Measurements from ENCODE around the gene DMD. TPM values are rescaled to one million over a fixed set of nuclear protein-coding genes. Genes with fewer than 3 reads are reported as not detected.
A peak's percentile ranks its signal among the peaks of the same experiment; 100 is the strongest.

Gene DMD
- total and polyA plus RNA-seq, 4 donors, result 3.9 to 73.8 (median 11.2) TPM

- no peaks in the 10 kb centered on the region for H3K9me3 ChIP-seq (ENCODE audit: control insufficient read depth in 4 of 4, insufficient read depth in 3 of 4, low read length in 3 of 4)
- TF ChIP-seq CTCF (IDR thresholded peaks at IDR 0.05; ENCODE audit: control extremely low read depth, extremely low read depth), result no peak
- ATAC-seq (ENCODE audit: insufficient read depth, low FRiP score), result no peak
- H3K4me3 ChIP-seq, result no peak overlapping the region
- no peak for DNase-seq
- no peak overlapping the region for H3K9ac ChIP-seq (ENCODE audit: insufficient read depth in 1 of 2, low read length in 2 of 2)
- H3K36me3 ChIP-seq (ENCODE audit: control insufficient read depth in 4 of 4, insufficient read depth in 4 of 4, low read length in 4 of 4), result no peaks in the 10 kb centered on the region
- 82 to 90% methylated on average over 7 of the region's 7 CpGs for WGBS, 2 donors
- H3K27ac ChIP-seq (ENCODE audit: low read depth in 1 of 2, low read length in 1 of 2), result no peak overlapping the region
- peaks cover 0 to 2% (median 0%) of the 10 kb centered on the region in 5 donors for H3K4me1 ChIP-seq (ENCODE audit: control insufficient read depth in 5 of 5, insufficient read depth in 5 of 5, low read length in 5 of 5)
- no peaks in the 10 kb centered on the region for H3K27me3 ChIP-seq (ENCODE audit: control insufficient read depth in 3 of 3, insufficient read depth in 3 of 3, low read length in 2 of 3)
These were observed 316.7 kb downstream of the DMD start for GRCh38 chrX:32894679-32895078.

GRCh38 chrX:32893751-32894150 is 317.6 kb downstream of the DMD start:
- H3K4me1 ChIP-seq (ENCODE audit: control insufficient read depth in 5 of 5, insufficient read depth in 5 of 5, low read length in 5 of 5), result peaks cover 0 to 2% (median 0%) of the 10 kb centered on the region in 5 donors
- no peak overlapping the region for H3K4me3 ChIP-seq
- ATAC-seq (ENCODE audit: insufficient read depth, low FRiP score), result no peak
- no peak for DNase-seq
- H3K27me3 ChIP-seq (ENCODE audit: control insufficient read depth in 3 of 3, insufficient read depth in 3 of 3, low read length in 2 of 3), result no peaks in the 10 kb centered on the region
- H3K36me3 ChIP-seq (ENCODE audit: control insufficient read depth in 4 of 4, insufficient read depth in 4 of 4, low read length in 4 of 4), result no peaks in the 10 kb centered on the region
- 70 to 81% methylated on average over 5 of the region's 5 CpGs for WGBS, 2 donors
- no peak for TF ChIP-seq CTCF (IDR thresholded peaks at IDR 0.05; ENCODE audit: control extremely low read depth, extremely low read depth)
- H3K27ac ChIP-seq (ENCODE audit: low read depth in 1 of 2, low read length in 1 of 2), result no peak overlapping the region
- no peaks in the 10 kb centered on the region for H3K9me3 ChIP-seq (ENCODE audit: control insufficient read depth in 4 of 4, insufficient read depth in 3 of 4, low read length in 3 of 4)
- H3K9ac ChIP-seq (ENCODE audit: insufficient read depth in 1 of 2, low read length in 2 of 2), result no peak overlapping the region

- TF ChIP-seq CTCF (IDR thresholded peaks at IDR 0.05; ENCODE audit: control extremely low read depth, extremely low read depth), result no peak
- Histone ChIP-seq H3K36me3 (ENCODE audit: control insufficient read depth in 4 of 4, insufficient read depth in 4 of 4, low read length in 4 of 4) (no peaks in the 10 kb centered on the region), H3K4me3 (no peak overlapping the region), H3K4me1 (ENCODE audit: control insufficient read depth in 5 of 5, insufficient read depth in 5 of 5, low read length in 5 of 5) (peaks cover 0 to 5% (median 0%) of the 10 kb centered on the region in 5 donors), H3K9me3 (ENCODE audit: control insufficient read depth in 4 of 4, insufficient read depth in 3 of 4, low read length in 3 of 4) (no peaks in the 10 kb centered on the region), H3K9ac (ENCODE audit: insufficient read depth in 1 of 2, low read length in 2 of 2) (no peak overlapping the region), H3K27ac (ENCODE audit: low read depth in 1 of 2, low read length in 1 of 2) (no peak overlapping the region), H3K27me3 (ENCODE audit: control insufficient read depth in 3 of 3, insufficient read depth in 3 of 3, low read length in 2 of 3) (no peaks in the 10 kb centered on the region)
- DNase-seq, result peak in 1 of 3 donors; percentile 10
- WGBS, 2 donors, result 76 to 86% methylated on average over 3 of the region's 3 CpGs
- ATAC-seq (ENCODE audit: insufficient read depth, low FRiP score), result no peak
These were observed 333.8 kb downstream of the DMD start for GRCh38 chrX:32877592-32877991.

GRCh38 chrX:32874839-32875238 is 336.5 kb downstream of the DMD start:
- no peak for DNase-seq
- no peaks in the 10 kb centered on the region for H3K9me3 ChIP-seq (ENCODE audit: control insufficient read depth in 4 of 4, insufficient read depth in 3 of 4, low read length in 3 of 4)
- 83 to 92% methylated on average over 4 of the region's 4 CpGs for WGBS, 2 donors
- peaks cover 0 to 5% (median 0%) of the 10 kb centered on the region in 5 donors for H3K4me1 ChIP-seq (ENCODE audit: control insufficient read depth in 5 of 5, insufficient read depth in 5 of 5, low read length in 5 of 5)
- H3K36me3 ChIP-seq (ENCODE audit: control insufficient read depth in 4 of 4, insufficient read depth in 4 of 4, low read length in 4 of 4), result no peaks in the 10 kb centered on the region
- H3K9ac ChIP-seq (ENCODE audit: insufficient read depth in 1 of 2, low read length in 2 of 2), result no peak overlapping the region
- H3K27ac ChIP-seq (ENCODE audit: low read depth in 1 of 2, low read length in 1 of 2), result no peak overlapping the region
- ATAC-seq (ENCODE audit: insufficient read depth, low FRiP score), result no peak
- H3K4me3 ChIP-seq, result no peak overlapping the region
- TF ChIP-seq CTCF (IDR thresholded peaks at IDR 0.05; ENCODE audit: control extremely low read depth, extremely low read depth), result no peak
- no peaks in the 10 kb centered on the region for H3K27me3 ChIP-seq (ENCODE audit: control insufficient read depth in 3 of 3, insufficient read depth in 3 of 3, low read length in 2 of 3)

Data from lung (tissue), 12 donors.